Kidney (tissue), 14 donors: ENCODE results near the gene BSN. TPM values are rescaled to one million over a fixed set of nuclear protein-coding genes. Genes with fewer than 3 reads are reported as not detected.
A peak's percentile ranks its signal among the peaks of the same experiment; 100 is the strongest.

Experiments used
- DNase-seq, 5 donors: peaks; one replicate each; pipeline ENCODE4 v3.0.0-alpha.2; 2013 to 2020
- FAIRE-seq: peaks from 2 replicates; lab custom pipeline; 2012; peaks lifted over from hg19 to GRCh38; lab: Jason Lieb, UNC
- H3K27ac ChIP-seq, 2 donors: one replicate each; pipeline ENCODE4 v1.7.0; 2013; ENCODE audit warnings: low read depth in 2 of 2, low read length in 2 of 2, inconsistent platforms in 1 of 2
- H3K27me3 ChIP-seq: one replicate; pipeline ENCODE4 v1.7.1; 2013; ENCODE audit warnings: low read length, inconsistent platforms; ENCODE audit not compliant: control insufficient read depth, insufficient read depth
- H3K36me3 ChIP-seq, 3 donors: one replicate each; pipeline versions ENCODE4 v1.7.0 to v1.7.1; 2013; ENCODE audit warnings: low read length in 3 of 3, control low read depth in 1 of 3, inconsistent platforms in 1 of 3; ENCODE audit not compliant: insufficient read depth in 3 of 3, control insufficient read depth in 2 of 3
- H3K4me1 ChIP-seq, 3 donors: one replicate each; pipeline versions ENCODE4 v1.7.0 to v1.7.1; 2013; ENCODE audit warnings: low read length in 3 of 3, inconsistent platforms in 1 of 3, low read depth in 1 of 3; ENCODE audit not compliant: control insufficient read depth in 2 of 3, insufficient read depth in 2 of 3
- H3K4me3 ChIP-seq, 3 donors: one replicate each; pipeline versions ENCODE4 v1.7.0 to v1.8.1; 2013; ENCODE audit warnings: low read length in 3 of 3, control low read depth in 1 of 3, inconsistent platforms in 1 of 3
- H3K9ac ChIP-seq, 3 donors: one replicate each; pipeline versions ENCODE4 v1.7.0 to v1.7.1; 2013; ENCODE audit warnings: low read length in 3 of 3, control low read depth in 1 of 3, inconsistent platforms in 1 of 3
- H3K9me3 ChIP-seq, 3 donors: one replicate each; pipeline versions ENCODE4 v1.7.0 to v1.7.1; 2013; ENCODE audit warnings: low read length in 3 of 3, control low read depth in 1 of 3, inconsistent platforms in 1 of 3; ENCODE audit not compliant: control insufficient read depth in 2 of 3, insufficient read depth in 1 of 3
- intact Hi-C: fragments of 100-400 bp; cut with DNase I; formaldehyde crosslinking; loops from one replicate; pipeline ENCODE4 v1.11.1; 2022
- polyA plus RNA-seq: library from polyadenylated mRNA; stranded (reverse); fragments of 350-450 nt; fragmentation: Illumina TruSeq; extraction: RNeasy Lipid Tissue Mini Kit (QIAGEN cat#74804); gene quantifications from one replicate; pipeline ENCODE4 v1.2.3, GENCODE V29; 2014; ENCODE audit warnings: low read depth, low replicate concordance; ENCODE audit not compliant: insufficient read depth
- total RNA-seq: library from RNA; stranded (reverse); fragmentation: NEBNext Ultra II Directional; extraction: Animal tissue kit (Norgen Biotek cat#: 25700); gene quantifications from one replicate; pipeline ENCODE4 v1.2.1, GENCODE V29; 2021
- TF ChIP-seq, protein P1 (sequence below): IDR thresholded peaks from 3 replicates; pipeline ENCODE4 v1.5.1; 2012; ENCODE audit warnings: mild to moderate bottlenecking, moderate library complexity, borderline replicate concordance; ENCODE audit not compliant: insufficient read depth; ENCODE audit errors: extremely low read depth
- donor health status: control.
- donor health status: control.
- donor health status: control.
- donor health status: control.
- donor health status: control.
- donor health status: DM: yes; HTN: yes; CAD: no.
- donor health status: Normal renal cell carcinoma (clear cell type).

The BSN gene
- total and polyA plus RNA-seq, 2 donors from 2014 or later, result 0.11 to 1.3 TPM

DNA sequence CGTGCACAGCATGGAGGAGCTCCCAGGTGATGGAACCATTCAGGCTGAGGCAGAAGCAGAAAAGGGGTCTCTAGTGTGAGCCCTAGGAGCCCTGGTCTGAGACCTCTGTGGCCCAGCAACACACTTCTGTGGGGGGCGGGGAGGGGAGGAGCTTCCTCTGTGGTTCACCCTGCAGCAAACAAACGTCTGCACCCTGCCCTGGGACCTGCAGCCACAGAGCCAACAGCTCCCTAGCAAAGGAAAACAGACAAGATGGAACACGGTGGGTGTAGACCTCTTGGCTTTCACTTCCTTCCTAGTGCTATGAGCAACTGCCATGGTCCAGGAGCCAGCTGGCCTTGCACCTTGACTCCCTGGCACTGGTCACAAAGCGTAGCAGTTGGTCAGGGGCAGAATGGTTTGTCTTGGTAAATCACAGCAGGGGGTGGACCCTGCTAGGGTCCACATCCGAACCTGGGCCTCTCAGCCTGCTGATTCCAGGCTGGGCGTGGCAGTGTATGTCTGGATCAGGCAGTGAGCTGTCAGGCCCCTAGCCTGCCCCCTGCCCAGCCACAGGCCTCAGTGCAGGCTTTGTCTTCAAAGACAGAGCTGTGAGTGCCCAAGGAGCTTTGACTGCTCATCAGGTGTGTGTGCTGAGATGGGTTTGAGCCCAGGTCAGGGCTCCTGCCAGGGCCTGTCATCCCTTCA, 158.5 kb downstream of the BSN start:
- Histone ChIP-seq H3K9me3 (no peaks in the 10 kb centered on the region), H3K4me3 (no peak overlapping the region), H3K27me3 (no peaks in the 10 kb centered on the region), H3K4me1 (no peaks in the 10 kb centered on the region), H3K36me3 (peaks cover 0 to 12% (median 0%) of the 10 kb centered on the region in 3 donors), H3K9ac (no peak overlapping the region), H3K27ac (no peak overlapping the region)
- FAIRE-seq (no peak), DNase-seq (peak in 1 of 5 donors; percentile 41)
- intact Hi-C loops, result no loop called here
- TF ChIP-seq, protein P1, sequence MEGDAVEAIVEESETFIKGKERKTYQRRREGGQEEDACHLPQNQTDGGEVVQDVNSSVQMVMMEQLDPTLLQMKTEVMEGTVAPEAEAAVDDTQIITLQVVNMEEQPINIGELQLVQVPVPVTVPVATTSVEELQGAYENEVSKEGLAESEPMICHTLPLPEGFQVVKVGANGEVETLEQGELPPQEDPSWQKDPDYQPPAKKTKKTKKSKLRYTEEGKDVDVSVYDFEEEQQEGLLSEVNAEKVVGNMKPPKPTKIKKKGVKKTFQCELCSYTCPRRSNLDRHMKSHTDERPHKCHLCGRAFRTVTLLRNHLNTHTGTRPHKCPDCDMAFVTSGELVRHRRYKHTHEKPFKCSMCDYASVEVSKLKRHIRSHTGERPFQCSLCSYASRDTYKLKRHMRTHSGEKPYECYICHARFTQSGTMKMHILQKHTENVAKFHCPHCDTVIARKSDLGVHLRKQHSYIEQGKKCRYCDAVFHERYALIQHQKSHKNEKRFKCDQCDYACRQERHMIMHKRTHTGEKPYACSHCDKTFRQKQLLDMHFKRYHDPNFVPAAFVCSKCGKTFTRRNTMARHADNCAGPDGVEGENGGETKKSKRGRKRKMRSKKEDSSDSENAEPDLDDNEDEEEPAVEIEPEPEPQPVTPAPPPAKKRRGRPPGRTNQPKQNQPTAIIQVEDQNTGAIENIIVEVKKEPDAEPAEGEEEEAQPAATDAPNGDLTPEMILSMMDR, result no peak

DNA sequence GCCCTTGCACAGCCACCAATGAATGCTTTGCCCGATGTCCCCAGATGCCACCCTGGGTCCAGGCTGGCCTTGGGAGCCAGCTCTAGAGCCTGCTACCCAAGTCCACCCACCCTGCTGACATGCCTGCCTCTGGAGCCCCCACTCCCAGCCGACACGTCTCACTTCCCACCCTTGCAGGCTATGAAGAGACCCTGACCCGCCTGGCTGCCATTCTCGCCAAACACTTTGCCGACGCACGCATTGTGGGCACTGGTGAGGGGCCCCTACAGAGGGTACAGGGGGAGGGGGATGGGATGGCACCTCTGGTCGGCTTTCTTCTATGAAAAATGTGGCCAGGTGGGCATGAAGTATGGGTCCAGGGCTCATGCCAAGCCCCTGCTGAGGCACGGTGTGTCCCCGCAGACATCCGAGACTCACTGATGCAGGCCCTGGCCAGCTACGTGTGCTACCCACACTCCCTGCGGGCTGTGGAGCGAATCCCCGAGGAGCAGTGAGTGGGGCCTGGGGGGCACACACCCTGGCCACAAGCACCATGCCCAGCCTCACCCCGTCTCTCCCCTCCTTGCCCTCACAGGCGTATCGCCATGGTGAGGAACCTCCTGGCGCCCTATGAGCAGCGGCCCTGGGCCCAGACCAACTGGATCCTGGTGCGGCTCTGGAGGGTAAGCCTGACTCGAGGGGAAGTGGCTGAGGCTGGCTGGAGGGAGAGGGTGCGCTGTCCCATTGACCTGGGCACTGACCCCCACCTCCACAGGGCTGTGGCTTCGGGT, 159.2 kb downstream of the BSN start:
- Histone ChIP-seq H3K9ac (no peak overlapping the region), H3K27ac (no peak overlapping the region), H3K4me3 (no peak overlapping the region), H3K4me1 (peaks cover 0 to 1% (median 0%) of the 10 kb centered on the region in 3 donors), H3K36me3 (peaks cover 0 to 12% (median 0%) of the 10 kb centered on the region in 3 donors), H3K27me3 (no peaks in the 10 kb centered on the region), H3K9me3 (no peaks in the 10 kb centered on the region)
- intact Hi-C loops, result no loop called here
- TF ChIP-seq, protein P1, result no peak
- no peak for FAIRE-seq
- peak in 1 of 5 donors; percentile 62 for DNase-seq

DNA sequence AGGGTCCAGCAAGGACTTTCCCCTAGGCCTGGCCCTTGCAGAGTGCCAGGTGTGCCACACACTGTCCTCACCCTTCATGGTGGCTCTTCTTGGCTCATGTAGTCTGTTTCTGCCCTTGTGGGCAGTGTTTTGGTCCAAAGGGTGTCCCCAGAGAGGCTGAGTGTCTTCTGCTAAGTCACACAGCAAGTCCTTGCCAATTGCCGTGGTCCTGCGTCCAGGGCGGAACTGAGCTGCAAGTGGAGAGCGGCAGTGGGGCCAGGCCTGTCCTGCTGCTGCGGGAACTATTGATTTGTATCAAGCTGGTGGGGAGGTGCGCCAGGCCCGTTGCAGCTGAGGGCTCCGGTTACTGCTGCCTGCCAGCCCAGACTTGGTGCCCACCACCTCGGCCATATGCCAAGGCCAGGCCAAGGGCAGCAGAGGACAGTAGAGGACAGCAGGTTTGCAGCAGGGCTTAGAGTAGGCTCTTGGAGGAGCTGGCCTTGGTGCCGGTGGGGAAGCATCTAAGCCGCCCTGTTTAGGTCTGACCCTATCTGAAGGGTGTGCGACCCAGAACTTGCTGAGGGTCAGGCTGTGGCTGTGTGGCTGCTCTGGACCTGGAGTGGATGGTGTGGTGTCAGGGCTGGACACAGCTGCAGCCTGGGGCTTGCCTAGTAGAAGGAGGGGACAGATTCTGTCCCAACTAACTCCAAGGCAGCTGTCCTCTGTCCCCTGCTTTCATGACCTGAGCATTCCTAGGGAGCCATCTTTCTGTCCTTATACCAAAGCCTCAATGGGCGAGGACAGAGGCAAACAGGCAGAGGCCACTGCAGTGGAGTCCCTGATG, 160.7 kb downstream of the BSN start:
- Histone ChIP-seq H3K27me3 (no peaks in the 10 kb centered on the region), H3K9me3 (no peaks in the 10 kb centered on the region), H3K9ac (no peak overlapping the region), H3K4me1 (peaks cover 0 to 9% (median 0%) of the 10 kb centered on the region in 3 donors), H3K4me3 (no peak overlapping the region), H3K36me3 (peaks cover 0 to 12% (median 0%) of the 10 kb centered on the region in 3 donors), H3K27ac (no peak overlapping the region)
- TF ChIP-seq, protein P1, result no peak
- intact Hi-C loops, result no loop called here
- no peak for FAIRE-seq
- peak in 1 of 5 donors; percentile 59 for DNase-seq
